SK-N-SH (cell line): Measurements from ENCODE around the gene F7. TPM values are rescaled to one million over a fixed set of nuclear protein-coding genes. Genes with fewer than 3 reads are reported as not detected.
"Not testable (repeated sequence)": the region's sequence is repeated elsewhere in the genome, so short reads cannot be mapped to it uniquely, and the experiment has no call there.

Experiments used
- CTCF ChIA-PET: fragments of 300-600, 350-600 bp; formaldehyde crosslinking; extraction: SDS; loops from one replicate; lab custom pipeline; 2021; lab: Yijun Ruan, JAX
- POLR2A ChIA-PET: fragments of 350-600 bp; sonication (Branson Sonifier 250); formaldehyde crosslinking; extraction: SDS; loops from one replicate; lab custom pipeline; 2020; ENCODE audit warnings: antibody characterized with exemption, inconsistent platforms; lab: Yijun Ruan, JAX
- DNase-seq: peaks from one replicate; pipeline ENCODE4 v3.0.0; 2012
- H2AFZ ChIP-seq: fragments of 200-600 bp; sonication (generic); 2 replicates; pipeline ENCODE4 v1.8.1; 2016; ENCODE audit warnings: antibody characterized with exemption, mild to moderate bottlenecking, low read depth
- H3F3A ChIP-seq: fragments of 200-600 bp; sonication (generic); replicated peaks from 2 replicates; pipeline ENCODE3; 2016; ENCODE audit warnings: antibody characterized with exemption, mild to moderate bottlenecking; ENCODE audit not compliant: insufficient read depth
- H3K27ac ChIP-seq, 2 experiments: fragments of 200-500 bp in 1 of 2; fragments of 200-600 bp in 1 of 2; sonication (Bioruptor generic) in 1 of 2; sonication (generic), shearing (Covaris generic) in 1 of 2; 2 replicates each; pipeline versions ENCODE4 v1.5.1 to v1.6.1; 2014 to 2016; ENCODE audit warnings: low read depth in 2 of 2, inconsistent platforms in 1 of 2, low read length in 1 of 2, mild to moderate bottlenecking in 1 of 2, mixed read lengths in 1 of 2
- H3K27me3 ChIP-seq: fragments of 200-600 bp; sonication (generic), shearing (Covaris generic); 2 replicates; pipeline ENCODE4 v1.6.1; 2016; ENCODE audit warnings: mixed run types; ENCODE audit not compliant: insufficient read depth
- H3K36me3 ChIP-seq, 2 experiments: fragments of 200-500 bp in 1 of 2; fragments of 200-600 bp in 1 of 2; sonication (Bioruptor generic) in 1 of 2; sonication (generic) in 1 of 2; replicated peaks in 1 of 2; 2 replicates each; pipeline versions ENCODE3 to v1.5.1; 2014 to 2016; ENCODE audit warnings: low read length in 1 of 2, mild to moderate bottlenecking in 1 of 2; ENCODE audit not compliant: insufficient read depth in 2 of 2, control insufficient read depth in 1 of 2
- H3K4me1 ChIP-seq, 2 experiments: fragments of 200-500 bp in 1 of 2; fragments of 200-600 bp in 1 of 2; sonication (Bioruptor generic) in 1 of 2; sonication (generic), shearing (Covaris generic) in 1 of 2; 2 replicates each; pipeline versions ENCODE4 v1.5.1 to v1.6.1; 2014 to 2016; ENCODE audit warnings: low read depth in 1 of 2, low read length in 1 of 2, mixed run types in 1 of 2; ENCODE audit not compliant: insufficient read depth in 2 of 2, control insufficient read depth in 1 of 2
- H3K4me2 ChIP-seq: fragments of 200-600 bp; sonication (generic), shearing (Covaris generic); 2 replicates; pipeline ENCODE4 v1.6.1; 2017; ENCODE audit warnings: mixed run types
- H3K4me3 ChIP-seq, 2 experiments: fragments of 200-500 bp in 1 of 2; fragments of 200-600 bp in 1 of 2; sonication (Bioruptor generic) in 1 of 2; sonication (generic), shearing (Covaris generic) in 1 of 2; 2 replicates each; pipeline versions ENCODE4 v1.5.1 to v1.8.1; 2014 to 2016; ENCODE audit warnings: low read depth in 2 of 2, inconsistent platforms in 1 of 2, low read length in 1 of 2, mild to moderate bottlenecking in 1 of 2, mixed read lengths in 1 of 2, moderate library complexity in 1 of 2
- H3K79me2 ChIP-seq: fragments of 200-600 bp; sonication (generic); 2 replicates; pipeline ENCODE4 v1.8.1; 2017; ENCODE audit warnings: mild to moderate bottlenecking; ENCODE audit not compliant: insufficient read depth
- H3K9ac ChIP-seq: fragments of 200-600 bp; sonication (generic); 2 replicates; pipeline ENCODE4 v1.6.1; 2017; ENCODE audit warnings: mixed run types
- H3K9me2 ChIP-seq: fragments of 200-600 bp; sonication (generic); 2 replicates; pipeline ENCODE4 v1.6.1; 2017; ENCODE audit warnings: mixed run types
- H3K9me3 ChIP-seq: fragments of 200-600 bp; sonication (generic); 2 replicates; pipeline ENCODE4 v1.6.1; 2017; ENCODE audit warnings: mixed run types, mild to moderate bottlenecking, moderate library complexity
- H4K20me1 ChIP-seq: fragments of 200-600 bp; sonication (generic); 2 replicates; pipeline ENCODE4 v1.6.1; 2017; ENCODE audit warnings: mild to moderate bottlenecking, mixed run types; ENCODE audit not compliant: insufficient read depth
- CHD2 ChIP-seq: fragments of 150-350 bp; IDR thresholded peaks from 2 replicates; pipeline ENCODE4 v1.6.1; 2018; ENCODE audit warnings: low read length; ENCODE audit not compliant: partially characterized antibody
- ELF1 ChIP-seq: IDR thresholded peaks from 2 replicates; pipeline ENCODE4 v1.4.0; 2012
- EP300 ChIP-seq, 2 experiments: IDR thresholded peaks; 2 replicates each; pipeline versions ENCODE4 v1.4.0 to v1.6.1; 2012; ENCODE audit warnings: borderline replicate concordance in 1 of 2, low read depth in 1 of 2, low read length in 1 of 2
- EZH2phosphoT487 ChIP-seq: fragments of 200-600 bp; sonication (generic); IDR thresholded peaks from 2 replicates; pipeline ENCODE4 v1.6.1; 2017; ENCODE audit warnings: low read depth, mixed run types, mild to moderate bottlenecking, antibody characterized with exemption, moderate library complexity, borderline replicate concordance
- FOXM1 ChIP-seq: IDR thresholded peaks from 2 replicates; pipeline ENCODE4 v1.4.0; 2012; ENCODE audit warnings: low read depth, mild to moderate bottlenecking
- GATA2 ChIP-seq: sonication (generic); formaldehyde crosslinking; IDR thresholded peaks from 2 replicates; pipeline ENCODE4 v1.5.0; 2020; ENCODE audit warnings: mild to moderate bottlenecking, missing genetic modification reagents
- MEF2A ChIP-seq: IDR thresholded peaks from 2 replicates; pipeline ENCODE4 v1.4.0; 2012; ENCODE audit warnings: low read depth, borderline replicate concordance
- MXI1 ChIP-seq: IDR thresholded peaks from 2 replicates; pipeline ENCODE4 v1.6.1; 2012; ENCODE audit warnings: mild to moderate bottlenecking, low read depth, low read length, improper control_type of control experiment
- NRF1 ChIP-seq: IDR thresholded peaks from 2 replicates; pipeline ENCODE4 v1.6.1; 2012; ENCODE audit warnings: low read depth, mild to moderate bottlenecking, low read length
- RCOR1 ChIP-seq: fragments of 150-350 bp; IDR thresholded peaks from 2 replicates; pipeline ENCODE4 v1.6.1; 2017; ENCODE audit warnings: antibody characterized with exemption, low read length
- RFX5 ChIP-seq: IDR thresholded peaks from 2 replicates; pipeline ENCODE4 v1.6.1; 2012; ENCODE audit warnings: mild to moderate bottlenecking, improper control_type of control experiment, low read length
- SMC3 ChIP-seq: IDR thresholded peaks from 2 replicates; pipeline ENCODE4 v1.6.1; 2012; ENCODE audit warnings: low read depth, low read length, improper control_type of control experiment
- YY1 ChIP-seq: IDR thresholded peaks from 2 replicates; pipeline ENCODE4 v1.4.0; 2012; ENCODE audit warnings: low read depth, mild to moderate bottlenecking
- WGBS: methylation state at CpG from one replicate; pipeline ENCODE4 v1.1.6; 2017; ENCODE audit warnings: low lambda C conversion rate; 5-methylcytosine and 5-hydroxymethylcytosine counted together
- polyA plus RNA-seq, 3 experiments: library from polyadenylated mRNA; depleted of rRNA; stranded (reverse); fragments of >200 nt; gene quantifications; 2 replicates each; pipeline ENCODE4 v1.2.3, GENCODE V29; 2012
- TF ChIP-seq, protein P1 (sequence below): IDR thresholded peaks from 2 replicates; pipeline ENCODE4 v1.4.0; 2012; ENCODE audit warnings: low read depth, borderline replicate concordance
- TF ChIP-seq, protein P2 (sequence below): IDR thresholded peaks from 2 replicates; pipeline ENCODE4 v1.4.0; 2012; ENCODE audit warnings: low read depth, borderline replicate concordance
- TF ChIP-seq, protein P3 (sequence below): fragments of 150-350 bp; IDR thresholded peaks from 2 replicates; pipeline ENCODE4 v1.6.1; 2016; ENCODE audit warnings: mild to moderate bottlenecking, low read depth, low read length

F7 gene
- polyA plus RNA-seq, 1 of the 3 experiments (the other 2 are of a cell fraction) = not detected

DNA sequence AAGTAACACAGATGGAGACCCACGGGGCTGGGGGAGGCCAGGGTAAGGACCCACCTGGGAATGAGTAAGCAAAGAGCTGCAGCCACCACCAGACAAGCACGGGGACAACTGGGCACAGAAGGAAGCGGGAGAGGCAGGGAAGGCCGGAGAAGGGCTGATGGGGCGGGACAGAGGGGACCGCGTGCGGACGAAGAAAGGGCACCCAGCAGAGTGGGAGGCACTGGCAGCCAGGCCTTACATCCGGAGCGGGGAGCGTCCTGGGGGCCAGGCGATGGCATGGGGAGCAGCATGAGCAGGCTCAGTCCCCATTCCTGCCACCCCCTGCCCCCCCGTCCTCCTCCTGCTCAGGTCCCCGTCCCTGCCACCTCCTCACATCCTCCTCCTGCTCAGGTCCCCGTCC lies 55.8 kb downstream of the F7 start (continued):
- TF ChIP-seq, protein P1, sequence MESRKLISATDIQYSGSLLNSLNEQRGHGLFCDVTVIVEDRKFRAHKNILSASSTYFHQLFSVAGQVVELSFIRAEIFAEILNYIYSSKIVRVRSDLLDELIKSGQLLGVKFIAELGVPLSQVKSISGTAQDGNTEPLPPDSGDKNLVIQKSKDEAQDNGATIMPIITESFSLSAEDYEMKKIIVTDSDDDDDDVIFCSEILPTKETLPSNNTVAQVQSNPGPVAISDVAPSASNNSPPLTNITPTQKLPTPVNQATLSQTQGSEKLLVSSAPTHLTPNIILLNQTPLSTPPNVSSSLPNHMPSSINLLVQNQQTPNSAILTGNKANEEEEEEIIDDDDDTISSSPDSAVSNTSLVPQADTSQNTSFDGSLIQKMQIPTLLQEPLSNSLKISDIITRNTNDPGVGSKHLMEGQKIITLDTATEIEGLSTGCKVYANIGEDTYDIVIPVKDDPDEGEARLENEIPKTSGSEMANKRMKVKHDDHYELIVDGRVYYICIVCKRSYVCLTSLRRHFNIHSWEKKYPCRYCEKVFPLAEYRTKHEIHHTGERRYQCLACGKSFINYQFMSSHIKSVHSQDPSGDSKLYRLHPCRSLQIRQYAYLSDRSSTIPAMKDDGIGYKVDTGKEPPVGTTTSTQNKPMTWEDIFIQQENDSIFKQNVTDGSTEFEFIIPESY = no peak
- TF ChIP-seq RCOR1 (no peak), NRF1 (no peak), FOXM1 (no peak), EP300 (IDR thresholded peaks at IDR 0.05; ENCODE audit: borderline replicate concordance in 1 of 2, low read depth in 1 of 2, low read length in 1 of 2) (no peak), SMC3 (no peak), YY1 (no peak)

DNA sequence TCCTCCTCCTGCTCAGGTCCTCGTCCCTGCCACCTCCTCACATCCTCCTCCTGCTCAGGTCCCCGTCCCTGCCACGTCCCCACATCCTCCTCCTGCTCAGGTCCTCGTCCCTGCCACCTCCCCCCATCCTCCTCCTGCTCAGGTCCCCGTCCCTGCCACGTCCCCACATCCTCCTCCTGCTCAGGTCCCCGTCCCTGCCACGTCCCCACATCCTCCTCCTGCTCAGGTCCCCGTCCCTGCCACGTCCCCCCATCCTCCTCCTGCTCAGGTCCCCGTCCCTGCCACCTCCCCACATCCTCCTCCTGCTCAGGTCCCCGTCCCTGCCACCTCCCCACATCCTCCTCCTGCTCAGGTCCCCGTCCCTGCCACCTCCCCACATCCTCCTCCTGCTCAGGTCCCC lies 56.4 kb downstream of the F7 start:
- CTCF ChIA-PET, H3K4me1 ChIP-seq, H3K36me3 ChIP-seq, H4K20me1 ChIP-seq, H2AFZ ChIP-seq, H3K4me3 ChIP-seq, H3K27ac ChIP-seq, H3F3A ChIP-seq, H3K9ac ChIP-seq, DNase-seq, POLR2A ChIA-PET, H3K27me3 ChIP-seq, H3K9me3 ChIP-seq, H3K4me2 ChIP-seq, H3K9me2 ChIP-seq, H3K79me2 ChIP-seq: not testable (repeated sequence)
- WGBS = 31% methylated on average over 7 of the region's 13 CpGs

DNA sequence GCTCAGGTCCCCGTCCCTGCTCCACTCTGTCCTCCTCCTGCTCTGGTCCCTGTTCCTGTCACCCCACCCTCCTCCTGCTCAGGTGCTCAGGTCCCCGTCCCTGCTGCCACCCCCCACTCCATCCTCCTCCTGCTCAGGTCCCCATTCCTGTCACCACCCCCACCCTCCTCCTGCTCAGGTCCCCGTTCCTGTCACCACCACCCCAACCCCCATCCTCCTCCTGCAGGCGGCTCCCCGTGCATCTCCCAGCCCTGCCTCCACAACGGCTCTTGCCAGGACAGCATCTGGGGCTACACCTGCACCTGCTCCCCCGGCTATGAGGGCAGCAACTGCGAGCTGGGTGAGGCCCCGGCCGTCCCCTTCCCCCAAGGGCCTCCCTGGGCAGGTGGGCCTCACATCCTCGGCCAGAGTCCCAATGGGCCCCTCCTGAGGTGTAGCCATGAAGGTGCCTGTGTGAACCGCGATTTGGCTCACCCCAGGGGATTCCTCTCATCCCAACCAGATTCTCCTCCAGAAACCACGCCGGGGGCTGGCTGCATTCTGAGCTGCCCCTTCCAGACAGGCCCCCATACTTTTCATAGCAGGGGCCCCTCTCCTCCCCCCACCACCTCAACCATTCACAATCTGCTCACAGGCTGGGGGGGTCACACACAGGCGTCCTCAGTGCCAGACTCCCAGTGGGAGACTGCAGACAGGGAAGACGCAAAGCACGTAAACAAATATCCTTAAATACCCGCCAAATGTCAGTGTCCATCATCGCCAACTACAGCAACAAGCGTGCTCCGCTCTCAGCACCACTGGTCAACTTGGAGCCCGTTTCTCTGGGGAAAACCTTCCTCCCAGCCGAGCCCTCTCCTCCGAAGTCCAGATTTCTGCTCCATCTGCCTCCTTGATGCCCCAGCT lies 57.4 kb downstream of the F7 start:
- Histone ChIP-seq H3K27me3 (no peaks in the 10 kb centered on the region), H3K4me2 (no peak overlapping the region), H2AFZ (no peak overlapping the region), H3K9me2 (no peaks in the 10 kb centered on the region), H3K4me1 (no peaks in the 10 kb centered on the region; a peak in 1 of 4 replicates), H3K9ac (no peak overlapping the region), H3K9me3 (no peaks in the 10 kb centered on the region), H3K36me3 (peaks cover 0 to 7% of the 10 kb centered on the region in 2 experiments), H4K20me1 (no peaks in the 10 kb centered on the region), H3F3A (no peaks in the 10 kb centered on the region), H3K27ac (no peak overlapping the region), H3K4me3 (no peak overlapping the region), H3K79me2 (no peaks in the 10 kb centered on the region)
- DNase-seq = no peak
- 60% methylated on average over 25 of the region's 25 CpGs for WGBS
- ChIA-PET POLR2A (no interaction called here), CTCF (no interaction called here)
- TF ChIP-seq CHD2 (no peak), YY1 (no peak), SMC3 (no peak), EZH2phosphoT487 (no peak), GATA2 (CRISPR knock-in tag) (no peak), ELF1 (no peak), MEF2A (no peak), MXI1 (no peak), RFX5 (no peak)
- TF ChIP-seq, protein P2, sequence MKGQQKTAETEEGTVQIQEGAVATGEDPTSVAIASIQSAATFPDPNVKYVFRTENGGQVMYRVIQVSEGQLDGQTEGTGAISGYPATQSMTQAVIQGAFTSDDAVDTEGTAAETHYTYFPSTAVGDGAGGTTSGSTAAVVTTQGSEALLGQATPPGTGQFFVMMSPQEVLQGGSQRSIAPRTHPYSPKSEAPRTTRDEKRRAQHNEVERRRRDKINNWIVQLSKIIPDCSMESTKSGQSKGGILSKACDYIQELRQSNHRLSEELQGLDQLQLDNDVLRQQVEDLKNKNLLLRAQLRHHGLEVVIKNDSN = no peak
- TF ChIP-seq, protein P3, sequence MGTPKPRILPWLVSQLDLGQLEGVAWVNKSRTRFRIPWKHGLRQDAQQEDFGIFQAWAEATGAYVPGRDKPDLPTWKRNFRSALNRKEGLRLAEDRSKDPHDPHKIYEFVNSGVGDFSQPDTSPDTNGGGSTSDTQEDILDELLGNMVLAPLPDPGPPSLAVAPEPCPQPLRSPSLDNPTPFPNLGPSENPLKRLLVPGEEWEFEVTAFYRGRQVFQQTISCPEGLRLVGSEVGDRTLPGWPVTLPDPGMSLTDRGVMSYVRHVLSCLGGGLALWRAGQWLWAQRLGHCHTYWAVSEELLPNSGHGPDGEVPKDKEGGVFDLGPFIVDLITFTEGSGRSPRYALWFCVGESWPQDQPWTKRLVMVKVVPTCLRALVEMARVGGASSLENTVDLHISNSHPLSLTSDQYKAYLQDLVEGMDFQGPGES = no peak
